ENCODE data around the gene STAC2. TPM values are rescaled to one million over a fixed set of nuclear protein-coding genes. Genes with fewer than 3 reads are reported as not detected.

STAC2 gene
- total and polyA plus RNA-seq, 2 of the 13 experiments (the other 11 are each of a cell fraction or from before 2014, with no cell fraction given), result not detected

- TF ChIP-seq GPN1 (CRISPR knock-in tag; IDR thresholded peaks at IDR 0.05; ENCODE audit: borderline replicate concordance) (no peak), GMEB2 (CRISPR knock-in tag; IDR thresholded peaks at IDR 0.05; ENCODE audit: low read depth) (no peak), ZNF33A (CRISPR knock-in tag; IDR thresholded peaks at IDR 0.05; ENCODE audit: borderline replicate concordance) (no peak), TARDBP (CRISPR knock-in tag; IDR thresholded peaks at IDR 0.05) (no peak), RARA (CRISPR knock-in tag; IDR thresholded peaks at IDR 0.05) (no peak), HCFC1 (IDR thresholded peaks at IDR 0.05; ENCODE audit: low read depth, low read length) (no peak), ZNF251 (CRISPR knock-in tag; IDR thresholded peaks at IDR 0.05) (no peak), ZNF354B (CRISPR knock-in tag; IDR thresholded peaks at IDR 0.05) (no peak), MYNN (CRISPR knock-in tag; IDR thresholded peaks at IDR 0.05; ENCODE audit: low read depth) (no peak), ZNF597 (CRISPR knock-in tag; IDR thresholded peaks at IDR 0.05) (no peak), ZNF879 (CRISPR knock-in tag; IDR thresholded peaks at IDR 0.05) (peak; percentile 69; the same call in 1 of the 2 replicates), GFI1 (CRISPR knock-in tag; IDR thresholded peaks at IDR 0.05; ENCODE audit: borderline replicate concordance) (peak; percentile 35; the same call in 1 of the 2 replicates), SRF (IDR thresholded peaks at IDR 0.05; ENCODE audit: low read depth, low read length) (no peak), ZNF770 (CRISPR knock-in tag; IDR thresholded peaks at IDR 0.05) (no peak), PITX1 (CRISPR knock-in tag; IDR thresholded peaks at IDR 0.05) (no peak), ZNF3 (CRISPR knock-in tag; IDR thresholded peaks at IDR 0.05) (no peak), ZBTB21 (CRISPR knock-in tag; IDR thresholded peaks at IDR 0.05) (no peak), ZNF816 (CRISPR knock-in tag; IDR thresholded peaks at IDR 0.05; ENCODE audit: borderline replicate concordance) (no peak), RBAK (CRISPR knock-in tag; IDR thresholded peaks at IDR 0.05) (no peak)
Observed at GRCh38 chr17:39198186-39198566, 27.6 kb downstream of the STAC2 start (continued).
